ENCODE data around the gene JAK1. TPM values are rescaled to one million over a fixed set of nuclear protein-coding genes. Genes with fewer than 3 reads are reported as not detected.

The JAK1 gene
- total and polyA plus RNA-seq, 9 of the 15 experiments (the other 6 are each of a cell fraction or from before 2014, with no cell fraction given): 9.7 to 44.1 (median 42.5) TPM

DNA sequence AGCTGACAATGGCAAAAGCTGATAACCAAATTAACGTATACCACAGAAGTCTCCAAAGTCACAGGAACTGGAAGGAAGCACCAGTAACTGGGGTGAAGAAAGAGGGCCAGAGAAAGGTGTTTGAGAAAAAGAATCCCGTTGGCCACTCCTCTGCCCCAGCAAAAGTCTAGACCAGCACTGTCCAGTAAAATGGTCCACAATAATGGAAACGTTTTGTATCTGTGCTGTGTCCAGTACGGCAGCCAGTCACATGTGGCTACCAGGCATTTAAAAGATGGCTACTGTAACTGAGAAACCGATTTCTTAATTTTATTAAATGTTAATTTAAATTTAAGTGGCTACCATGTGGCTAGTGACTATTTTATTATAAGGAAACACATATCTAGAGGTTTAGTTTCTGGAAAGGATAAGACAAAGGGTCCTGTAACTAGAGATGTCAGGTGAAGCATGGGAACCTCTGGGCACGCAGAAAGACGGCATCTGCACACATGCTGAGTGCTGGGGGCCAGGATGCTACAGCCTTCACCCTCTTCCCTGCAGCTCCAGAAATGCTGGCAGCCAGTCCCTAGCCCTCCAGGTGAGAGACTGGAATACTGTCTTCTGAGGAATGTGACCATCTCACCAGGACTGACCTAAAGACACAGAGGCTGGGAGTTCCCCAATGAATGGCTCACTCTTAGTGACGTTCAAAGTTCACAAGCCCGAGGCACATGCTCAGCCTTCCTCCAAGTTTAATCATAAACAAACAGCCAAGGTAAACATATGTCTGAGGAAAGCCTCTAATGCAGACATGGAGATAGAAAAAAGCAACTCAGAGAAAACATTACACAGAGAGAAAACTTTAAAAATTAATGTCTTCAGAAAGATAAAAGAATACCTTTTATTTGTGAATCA, 50.7 kb downstream of the JAK1 start:
- Histone ChIP-seq H3K27me3 (ENCODE audit: control insufficient read depth in 2 of 2, insufficient read depth in 2 of 2, low read length in 2 of 2) (no peaks in the 10 kb centered on the region), H3K9me3 (replicated peaks; ENCODE audit: control insufficient read depth, insufficient read depth, low read depth, low read length) (no peaks in the 10 kb centered on the region), H3K79me2 (ENCODE audit: control insufficient read depth, insufficient read depth, low read length) (peaks cover 55% of the 10 kb centered on the region), H3K4me3 (no peak overlapping the region), H3K9me1 (ENCODE audit: control insufficient read depth, insufficient read depth, low read length) (no peaks in the 10 kb centered on the region), H4K20me1 (replicated peaks; ENCODE audit: control insufficient read depth, insufficient read depth, low read length) (0 out of 2 replicates have a peak, but pooled peaks cover 6% of the 10 kb centered on the region), H3K9ac (ENCODE audit: insufficient read depth in 1 of 2, low read depth in 2 of 2, low read length in 2 of 2) (peak overlapping the region in 1 of 2 experiments; percentile 70; a peak in 1 of 4 replicates), H3K4me2 (ENCODE audit: insufficient read depth, low read length) (peak overlapping the region; percentile 40), H3K4me1 (replicated peaks in 1 of 2; ENCODE audit: control insufficient read depth in 2 of 2, insufficient read depth in 2 of 2, low read length in 2 of 2) (peaks cover 13 to 37% of the 10 kb centered on the region in 2 experiments; a peak in 4 of 5 replicates), H3K27ac (ENCODE audit: extremely low read depth, low read depth, low read length) (peak overlapping the region; percentile 28; the same call in 1 of the 3 replicates), H2AFZ (ENCODE audit: low read depth, low read length) (peak overlapping the region; percentile 43), H3K36me3 (ENCODE audit: control insufficient read depth, insufficient read depth, low read length) (no peaks in the 10 kb centered on the region)
- FAIRE-seq (no peak), ATAC-seq (peak; percentile 51), DNase-seq (ENCODE audit: extremely low read depth in 1 of 4, low spot score in 3 of 4) (no peak)
- intact Hi-C loops (cut with micrococcal nuclease): loop anchor here (5.0 kb wide), 1 partner anchor 52 kb away; the partner anchor contains the start of gene JAK1
- POLR2A ChIA-PET: interaction anchor here (1.2 kb wide), 1 partner anchor 17 kb away, joined by 3 read pairs; no protein-coding TSS in a partner anchor
- in situ Hi-C loops (cut with MboI): no loop called here
- BruUV-seq (replicated peaks): no TSS peak
- 28% methylated on average over 9 of the region's 9 CpGs for WGBS (ENCODE audit: insufficient coverage, low coverage, missing lambda C conversion rate)
- CTCF ChIA-PET (ENCODE audit: low intra/inter-chr PET ratio): no interaction called here
- peak; percentile 37 to 49; a peak in 2 of 4 replicates for TF ChIP-seq NRF1 (conservative IDR thresholded peaks at IDR 0.05 in 1 of 2, IDR thresholded peaks at IDR 0.05 in 1 of 2)
- 0 out of 2 replicates have a peak, but pooled peaks have one; percentile 12 for TF ChIP-seq L3MBTL2 (IDR thresholded peaks at IDR 0.05)
- TF ChIP-seq, protein P1, sequence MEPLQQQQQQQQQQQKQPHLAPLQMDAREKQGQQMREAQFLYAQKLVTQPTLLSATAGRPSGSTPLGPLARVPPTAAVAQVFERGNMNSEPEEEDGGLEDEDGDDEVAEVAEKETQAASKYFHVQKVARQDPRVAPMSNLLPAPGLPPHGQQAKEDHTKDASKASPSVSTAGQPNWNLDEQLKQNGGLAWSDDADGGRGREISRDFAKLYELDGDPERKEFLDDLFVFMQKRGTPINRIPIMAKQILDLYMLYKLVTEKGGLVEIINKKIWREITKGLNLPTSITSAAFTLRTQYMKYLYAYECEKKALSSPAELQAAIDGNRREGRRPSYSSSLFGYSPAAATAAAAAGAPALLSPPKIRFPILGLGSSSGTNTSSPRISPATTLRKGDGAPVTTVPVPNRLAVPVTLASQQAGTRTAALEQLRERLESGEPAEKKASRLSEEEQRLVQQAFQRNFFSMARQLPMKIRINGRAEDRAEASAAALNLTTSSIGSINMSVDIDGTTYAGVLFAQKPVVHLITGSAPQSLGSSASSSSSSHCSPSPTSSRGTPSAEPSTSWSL (CRISPR knock-in tag; IDR thresholded peaks at IDR 0.05; ENCODE audit: borderline replicate concordance): no peak
- TF ChIP-seq, protein P2, sequence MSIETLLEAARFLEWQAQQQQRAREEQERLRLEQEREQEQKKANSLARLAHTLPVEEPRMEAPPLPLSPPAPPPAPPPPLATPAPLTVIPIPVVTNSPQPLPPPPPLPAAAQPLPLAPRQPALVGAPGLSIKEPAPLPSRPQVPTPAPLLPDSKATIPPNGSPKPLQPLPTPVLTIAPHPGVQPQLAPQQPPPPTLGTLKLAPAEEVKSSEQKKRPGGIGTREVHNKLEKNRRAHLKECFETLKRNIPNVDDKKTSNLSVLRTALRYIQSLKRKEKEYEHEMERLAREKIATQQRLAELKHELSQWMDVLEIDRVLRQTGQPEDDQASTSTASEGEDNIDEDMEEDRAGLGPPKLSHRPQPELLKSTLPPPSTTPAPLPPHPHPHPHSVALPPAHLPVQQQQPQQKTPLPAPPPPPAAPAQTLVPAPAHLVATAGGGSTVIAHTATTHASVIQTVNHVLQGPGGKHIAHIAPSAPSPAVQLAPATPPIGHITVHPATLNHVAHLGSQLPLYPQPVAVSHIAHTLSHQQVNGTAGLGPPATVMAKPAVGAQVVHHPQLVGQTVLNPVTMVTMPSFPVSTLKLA (conservative IDR thresholded peaks at IDR 0.05): peak; percentile 46 to 48; a peak in 1 of 4 replicates
- TF ChIP-seq SMARCA4 (IDR thresholded peaks at IDR 0.05): no peak
- TF ChIP-seq ZNF282 (CRISPR knock-in tag; IDR thresholded peaks at IDR 0.05): no peak
- no peak for TF ChIP-seq MECOM (CRISPR knock-in tag; IDR thresholded peaks at IDR 0.05)
- 0 out of 4 replicates have a peak, but pooled peaks of 1 of the 2 experiments have one; percentile 36 for TF ChIP-seq FOXK2 (conservative IDR thresholded peaks at IDR 0.05 in 1 of 2, IDR thresholded peaks at IDR 0.05 in 1 of 2; ENCODE audit: low read depth in 2 of 2)
- TF ChIP-seq FOXA1 (IDR thresholded peaks at IDR 0.05; ENCODE audit: borderline replicate concordance): no peak
- TF ChIP-seq, protein P3, sequence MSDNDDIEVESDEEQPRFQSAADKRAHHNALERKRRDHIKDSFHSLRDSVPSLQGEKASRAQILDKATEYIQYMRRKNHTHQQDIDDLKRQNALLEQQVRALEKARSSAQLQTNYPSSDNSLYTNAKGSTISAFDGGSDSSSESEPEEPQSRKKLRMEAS (CRISPR knock-in tag; IDR thresholded peaks at IDR 0.05): 0 out of 2 replicates have a peak, but pooled peaks have one; percentile 23
- no peak for TF ChIP-seq ARNT (IDR thresholded peaks at IDR 0.05)
- TF ChIP-seq YY1 (IDR thresholded peaks at IDR 0.05; ENCODE audit: borderline replicate concordance in 1 of 3, control insufficient read depth in 1 of 3, extremely low read depth in 1 of 3, insufficient read depth in 3 of 3, insufficient read length in 1 of 3, insufficient replicate concordance in 2 of 3, low read depth in 1 of 3, low read length in 2 of 3): no peak
- TF ChIP-seq BHLHE40 (IDR thresholded peaks at IDR 0.05; ENCODE audit: low read length): 0 out of 2 replicates have a peak, but pooled peaks have one; percentile 6

Measured in K562 (cell line).